Heart left ventricle (tissue), 13 donors: ENCODE results near the gene DNAI1.

Experiments used
- CTCF ChIP-seq, 12 donors: fragments of 200-600 bp; sonication (generic) in 4 of 12; IDR thresholded peaks; one replicate each; pipeline versions ENCODE4 v1.5.0 to v1.8.0; 2018 to 2022; ENCODE audit warnings: antibody characterized with exemption in 12 of 12, mild to moderate bottlenecking in 5 of 12
- POLR2A ChIP-seq, 2 donors: fragments of 450-650 bp; IDR thresholded peaks; one replicate each; pipeline ENCODE4 v1.6.1; 2017; ENCODE audit warnings: antibody characterized with exemption in 2 of 2, mild to moderate bottlenecking in 2 of 2, moderate library complexity in 2 of 2
- donor health status: ischemic (EF 13 %, LVEDD 7.1; RV severe dilation, severe dysfunction).
- donor health status: DM: no; HTN: yes; CAD: no.
- donor health status: DM: no; HTN: no; CAD: no.
- donor health status: ischemic (EF 25% LVEDD 6.9; RV normal size, moderate dysfunction).
- donor health status: ischemic (EF 25% LVEDD 5.7; RV mildly dilated, moderate dysfunction).
- donor health status: ischemic (EF 35%, LVEDD 5.7; RV mildly dilated, moderate dysfunction).
- donor health status: nonischemic (EF 11% LVEDD 7.7; RV severe dilation, severe dysfunction).
- donor health status: DM: yes; HTN: yes; CAD: no.
- donor health status: PGD.
- donor health status: ischemic (EF 29% LVEDD 5.4; RV normal size, mild dysfunction).
- donor health status: nonischemic (EF 23%, LVEDD 6.1; RV moderate dilation, normal function).

GRCh38 chr9:34456151-34456550 lies 2.5 kb upstream of the DNAI1 start:
- no peak for TF ChIP-seq CTCF (IDR thresholded peaks at IDR 0.05)
- TF ChIP-seq POLR2A (IDR thresholded peaks at IDR 0.05): no peak
